Medulla oblongata (tissue), 1 donor: ENCODE measurements around the gene MANEA.

Experiments
- DNase-seq: peaks from one replicate; pipeline ENCODE4 v3.0.0-alpha.2; 2015; ENCODE audit errors: extremely low spot score

The MANEA gene

DNA sequence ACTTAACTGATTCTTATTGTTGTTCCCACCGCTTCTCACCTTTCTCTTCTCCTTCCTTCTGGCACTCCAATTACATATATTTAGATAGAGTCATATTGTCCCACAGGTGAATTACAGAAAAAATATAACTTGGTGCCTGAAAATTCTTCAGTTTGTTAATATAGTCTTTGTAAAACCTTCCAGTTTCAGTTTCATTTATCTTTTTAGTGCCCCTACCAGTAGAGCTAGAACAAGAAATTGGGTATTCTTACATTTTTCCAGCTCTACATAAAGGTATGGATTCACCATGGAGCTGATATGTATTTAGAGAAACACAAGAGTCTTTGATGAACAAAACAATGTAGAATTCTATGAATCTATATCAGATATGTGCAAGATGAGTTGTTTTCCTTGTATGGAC, 10.7 kb downstream of the MANEA start:
- DNase-seq, result no peak

DNA sequence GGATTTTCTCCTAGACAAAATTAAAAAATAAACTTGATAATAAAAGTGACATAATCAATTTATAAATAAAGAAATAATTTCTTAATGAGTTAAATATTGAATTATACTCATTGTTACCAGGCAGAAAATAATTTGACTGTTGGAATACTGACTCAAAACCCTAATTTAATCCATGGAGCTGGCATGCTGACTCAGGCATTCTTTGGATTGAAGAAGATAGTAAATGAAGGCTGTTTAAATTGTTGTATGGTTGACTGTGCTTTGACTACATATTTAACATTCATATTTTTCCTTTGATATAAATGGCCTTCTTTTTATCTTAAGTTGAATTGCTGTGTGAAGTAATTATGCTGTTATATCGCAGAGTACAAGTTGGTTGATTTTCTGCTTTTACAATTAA, 11.7 kb downstream of the MANEA start:
- no peak for DNase-seq

DNA sequence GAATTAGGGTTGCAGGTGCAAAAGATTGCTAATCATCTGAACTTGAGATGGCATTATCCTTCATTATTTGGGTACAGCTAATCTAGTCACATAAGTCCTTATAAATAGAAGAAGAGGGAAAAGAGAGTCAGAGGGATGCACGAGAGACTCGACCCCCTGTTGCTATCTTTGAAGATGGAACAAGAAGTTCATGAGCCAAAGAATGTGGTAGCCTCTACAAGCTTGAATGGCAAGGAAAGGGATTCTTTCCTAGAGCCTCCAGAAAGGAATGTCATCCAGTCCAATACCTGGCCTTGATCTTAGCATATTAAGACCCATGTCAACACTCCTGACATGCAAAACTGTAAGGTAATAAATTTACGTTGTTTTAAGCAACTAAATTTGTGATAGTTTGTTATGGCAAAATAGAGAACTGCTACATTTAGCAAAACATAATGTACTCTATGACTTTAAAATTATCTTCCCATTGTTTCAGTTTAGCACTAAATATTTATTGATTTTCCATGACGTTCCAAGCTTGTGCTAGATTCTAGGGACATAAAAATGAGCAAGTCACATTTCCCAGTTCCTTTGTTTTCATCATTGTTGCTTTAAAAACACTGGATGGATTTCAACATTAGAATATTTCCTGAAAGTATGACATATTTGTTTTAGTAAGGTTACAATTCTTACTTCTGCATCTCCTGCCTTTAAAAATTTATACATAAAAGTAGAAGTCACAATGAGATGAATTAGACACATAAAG, 12.7 kb downstream of the MANEA start:
- no peak for DNase-seq

DNA sequence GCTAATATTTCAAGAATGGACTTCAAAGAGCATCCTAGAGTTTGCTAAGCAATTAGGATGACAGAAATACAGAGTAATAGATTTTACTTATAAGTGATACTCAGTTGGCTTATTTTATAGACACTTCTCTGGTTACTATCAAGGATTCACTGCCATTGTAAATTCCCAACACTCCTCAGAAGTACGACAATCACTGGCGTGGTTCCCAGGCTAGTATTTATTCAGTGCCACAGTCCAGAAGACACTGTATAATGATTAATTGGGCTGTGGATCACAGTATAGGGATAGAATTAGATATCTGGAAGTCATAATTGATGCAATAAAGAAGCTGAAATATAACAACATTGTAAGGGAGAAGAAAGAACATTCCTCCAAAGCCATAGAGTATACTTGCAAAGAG, 15.7 kb downstream of the MANEA start:
- peak; percentile 31 for DNase-seq

DNA sequence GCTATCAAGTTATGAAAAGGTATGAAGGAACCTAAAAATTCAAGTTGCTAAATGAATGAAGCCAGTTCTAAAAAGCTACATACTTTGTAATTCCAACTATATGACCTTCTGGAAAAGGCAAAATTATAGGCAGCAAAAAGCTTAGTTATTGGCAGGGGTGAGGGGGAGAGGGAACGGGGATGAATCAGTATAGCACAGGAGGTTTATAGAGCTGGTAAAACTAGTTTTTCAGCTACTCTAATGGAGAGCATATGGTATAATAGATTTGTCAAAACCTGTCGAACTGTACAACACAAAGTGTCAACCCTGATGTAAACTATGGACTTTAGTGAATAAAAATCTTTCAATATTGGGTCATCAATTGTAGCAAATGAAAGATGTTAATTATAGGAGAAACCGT, 18.7 kb downstream of the MANEA start:
- DNase-seq, result no peak

DNA sequence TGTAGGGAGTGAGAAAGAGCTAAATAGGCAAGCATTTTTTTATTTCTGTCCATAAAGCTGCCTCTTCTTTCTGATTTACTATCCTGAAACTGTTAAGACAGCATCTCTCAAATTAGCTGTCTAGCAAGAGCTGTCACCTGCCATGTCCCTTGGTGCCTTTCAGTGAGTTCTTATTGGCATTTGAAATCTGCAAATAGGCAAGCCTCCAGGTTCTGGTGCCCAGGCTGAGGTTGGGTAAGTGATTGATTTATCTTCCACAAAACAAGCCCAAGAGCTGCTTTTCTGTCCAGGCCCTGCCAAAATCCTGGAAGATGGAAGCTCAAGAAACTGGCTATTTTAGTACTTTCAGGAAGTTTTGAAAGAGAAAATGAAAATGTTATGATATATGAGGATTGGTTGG, 22.4 kb downstream of the MANEA start:
- DNase-seq, result peak; percentile 58

DNA sequence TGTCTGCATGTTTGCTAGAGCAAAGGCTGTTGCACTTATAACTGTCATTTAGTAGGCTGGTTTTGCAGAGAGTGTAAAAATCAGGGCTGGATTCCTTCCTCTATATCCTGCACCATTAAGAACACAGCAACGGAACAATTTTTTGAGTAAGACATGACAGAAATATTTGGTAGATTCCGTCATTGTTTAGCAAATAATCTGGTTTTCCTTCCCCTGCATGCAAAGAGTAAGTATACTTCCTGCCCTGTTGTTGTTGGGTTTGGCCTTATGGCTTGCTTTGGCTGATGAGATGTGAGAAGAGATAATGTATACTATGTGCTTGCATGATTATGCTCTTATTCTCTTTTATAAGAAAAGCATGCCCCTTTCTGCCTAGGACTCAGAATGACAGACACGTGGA, 23.8 kb downstream of the MANEA start:
- no peak for DNase-seq

DNA sequence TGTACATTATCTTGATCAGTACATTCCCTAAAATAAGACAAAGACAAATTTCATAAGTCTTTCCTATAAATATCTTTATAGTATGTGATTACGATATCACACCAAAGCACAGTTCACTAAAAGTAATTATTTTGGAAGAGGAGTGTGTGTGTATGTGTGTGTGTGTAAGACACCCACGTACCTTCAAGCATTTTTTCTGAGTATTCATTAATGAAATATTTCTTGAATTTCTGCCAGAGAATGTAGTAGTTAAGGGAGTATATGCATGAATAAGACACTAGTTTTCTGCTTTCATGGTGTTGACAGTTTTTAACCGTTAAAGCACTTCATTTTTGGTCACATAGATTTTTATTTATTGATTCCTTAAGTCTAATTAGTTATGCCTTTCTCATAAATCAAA, 36.8 kb downstream of the MANEA start:
- DNase-seq, result no peak

DNA sequence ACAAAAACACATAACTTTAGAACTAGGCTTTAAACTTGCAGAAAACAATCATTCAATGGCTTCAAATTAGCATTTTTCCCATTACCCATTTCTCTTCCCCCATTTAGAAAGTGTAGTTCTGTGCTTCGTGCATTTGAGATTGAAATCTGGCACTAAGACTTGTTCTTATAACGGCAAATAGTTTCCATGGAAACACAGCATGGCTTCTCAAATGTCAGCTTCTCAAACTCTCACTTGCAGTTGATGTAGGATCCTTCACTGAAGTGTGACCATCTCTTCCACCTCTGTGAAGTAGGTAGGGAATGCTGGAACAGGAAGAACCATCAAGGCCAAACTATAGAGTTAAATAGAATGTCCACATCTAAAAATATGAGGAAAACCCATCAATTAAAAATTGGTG, 52.2 kb downstream of the MANEA start:
- no peak for DNase-seq

DNA sequence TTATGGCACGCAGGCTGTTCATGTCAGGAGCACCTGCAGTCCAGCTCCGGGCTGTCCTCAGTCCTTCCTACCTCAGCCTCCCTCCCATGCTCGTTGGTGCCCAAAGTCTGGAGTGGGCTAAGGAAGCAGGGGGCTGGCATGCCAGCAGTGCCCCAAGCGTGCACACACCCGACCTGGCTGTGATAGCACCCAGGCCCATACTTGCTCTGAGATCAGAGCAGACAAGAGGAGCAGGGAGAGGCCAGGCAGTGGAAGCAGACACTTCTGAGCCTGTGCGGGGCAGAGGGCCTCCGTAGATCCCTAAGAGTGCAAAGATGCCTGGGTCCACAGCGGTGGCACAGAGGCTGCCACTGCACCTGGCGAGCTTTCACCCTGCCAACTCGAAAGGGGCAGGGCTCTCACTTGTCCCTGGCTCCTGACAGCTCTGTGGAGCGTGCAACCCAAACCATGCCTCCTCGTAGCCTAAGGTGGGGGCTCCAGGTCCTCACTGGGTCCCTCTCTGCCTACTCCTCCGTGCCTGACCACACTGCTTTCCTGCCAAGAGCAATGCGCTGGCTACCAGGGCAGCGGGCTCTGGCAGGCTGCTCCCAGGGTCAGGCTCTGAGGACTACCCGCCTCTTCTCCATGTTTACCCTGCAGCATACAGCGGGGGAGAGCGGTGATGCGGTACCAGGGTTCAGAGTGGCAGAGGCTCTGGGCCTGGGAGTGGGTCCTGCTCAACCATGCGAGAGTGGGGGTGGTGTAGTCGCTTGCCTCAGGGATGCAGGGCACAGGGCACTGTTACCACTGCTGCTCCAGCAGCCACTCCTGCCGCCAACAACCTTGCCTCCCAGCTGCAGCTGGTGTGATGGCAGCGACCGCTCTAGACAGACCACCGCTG, 59.5 kb downstream of the MANEA start:
- no peak for DNase-seq

DNA sequence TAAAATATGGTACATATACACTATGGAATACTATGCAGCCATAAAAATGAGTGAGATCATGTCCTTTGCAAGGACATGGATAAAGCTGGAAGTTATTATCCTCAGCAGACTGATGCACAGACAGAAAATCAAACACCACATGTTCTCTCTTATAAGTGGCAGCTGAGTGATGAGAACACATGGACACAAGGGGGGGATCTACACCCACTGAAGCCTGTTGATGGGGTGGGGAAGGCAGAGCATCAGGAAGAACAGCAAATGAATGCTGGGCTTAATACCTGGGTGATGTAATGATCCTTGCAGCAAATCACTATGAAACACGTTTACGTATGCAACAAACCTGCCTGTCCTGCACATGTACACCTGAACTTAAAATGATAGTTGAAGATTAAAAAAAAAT, 71.3 kb downstream of the MANEA start:
- DNase-seq, result no peak

DNA sequence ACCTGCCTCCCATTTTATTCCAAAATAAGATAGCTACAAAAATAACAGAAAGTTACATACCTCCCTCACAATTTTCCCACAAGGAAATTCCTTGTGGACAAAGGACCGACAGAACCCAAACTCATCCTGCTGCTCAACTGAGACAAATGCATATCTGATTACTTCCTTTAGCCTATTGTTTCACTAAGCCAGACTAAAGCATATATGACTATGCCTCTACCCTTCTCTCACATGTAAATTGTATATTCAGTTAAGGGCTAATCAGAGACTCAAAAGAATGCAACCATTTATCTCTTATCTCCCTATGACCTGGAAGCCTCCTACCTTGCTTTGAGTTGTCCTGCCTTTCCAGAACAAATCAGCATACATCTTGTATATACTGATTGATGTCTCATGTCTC, 72.1 kb downstream of the MANEA start:
- DNase-seq, result no peak

DNA sequence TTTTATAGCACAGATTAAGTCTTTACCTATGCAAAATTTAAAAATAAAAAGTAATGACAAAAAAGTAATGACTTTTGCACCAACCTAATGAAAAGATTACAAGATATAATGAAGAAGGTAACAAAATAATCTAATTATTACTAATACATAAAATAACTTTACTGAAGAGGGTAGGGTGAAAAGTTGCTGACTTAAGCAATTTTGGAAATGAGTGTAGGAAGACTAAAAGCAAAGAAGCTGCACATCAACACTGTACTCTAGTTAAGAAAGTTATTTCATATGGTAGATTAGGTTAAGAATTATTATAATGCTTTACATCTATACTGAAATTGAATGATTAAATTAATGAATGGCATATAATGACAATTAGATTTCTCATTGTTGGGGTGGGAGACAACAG, 76.8 kb downstream of the MANEA start:
- no peak for DNase-seq

DNA sequence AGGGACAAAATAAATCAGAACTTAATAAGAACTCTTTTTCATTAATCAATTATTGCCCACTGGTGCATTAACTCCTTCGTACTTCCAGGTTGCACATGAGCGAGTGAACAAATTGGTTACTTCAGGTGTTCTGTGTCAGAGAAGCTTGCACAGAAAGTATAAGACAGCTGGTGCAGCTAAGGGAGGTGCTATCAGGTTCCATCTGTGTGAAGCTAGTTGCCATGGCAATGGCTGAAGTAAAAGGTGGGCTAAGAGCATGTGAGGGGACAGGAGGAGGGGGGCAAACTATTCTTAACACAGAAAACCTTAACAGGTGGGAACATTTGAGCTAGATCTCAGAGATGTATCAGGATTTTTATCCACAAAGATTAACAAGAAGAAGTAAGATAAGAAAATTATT, 81.6 kb downstream of the MANEA start:
- no peak for DNase-seq
